Stimulated activated memory B cell treated with anti-CD40 and anti-IgM and Interleukin-4, amounts not matched to agents 10 μg/mL and 1 μg/mL and 100 μg/mL, for 72 hours (primary cell): ENCODE results near the gene SAMD7.
A peak's percentile ranks its signal among the peaks of the same experiment; 100 is the strongest.

ENCODE experiments used
- ATAC-seq: fragments of 150-1000 bp; cut with Tn5 transposase; 2 replicates; pipeline ENCODE4 v1.10.0; 2021
- H3K27ac Mint-ChIP-seq: one replicate; pipeline ENCODE4 v1.8.0; 2022; ENCODE audit warnings: mild to moderate bottlenecking, mixed read lengths
- H3K27me3 Mint-ChIP-seq: one replicate; pipeline ENCODE4 v1.8.0; 2022; ENCODE audit warnings: mixed read lengths
- H3K36me3 Mint-ChIP-seq: one replicate; pipeline ENCODE4 v1.8.0; 2022; ENCODE audit warnings: mixed read lengths
- H3K4me1 Mint-ChIP-seq: one replicate; pipeline ENCODE4 v1.8.0; 2022; ENCODE audit warnings: mixed read lengths
- H3K4me3 Mint-ChIP-seq: one replicate; pipeline ENCODE4 v1.8.0; 2022; ENCODE audit warnings: mild to moderate bottlenecking, moderate library complexity, mixed read lengths
- H3K9me3 Mint-ChIP-seq: one replicate; pipeline ENCODE4 v1.8.0; 2022; ENCODE audit warnings: mixed read lengths

The SAMD7 gene

DNA sequence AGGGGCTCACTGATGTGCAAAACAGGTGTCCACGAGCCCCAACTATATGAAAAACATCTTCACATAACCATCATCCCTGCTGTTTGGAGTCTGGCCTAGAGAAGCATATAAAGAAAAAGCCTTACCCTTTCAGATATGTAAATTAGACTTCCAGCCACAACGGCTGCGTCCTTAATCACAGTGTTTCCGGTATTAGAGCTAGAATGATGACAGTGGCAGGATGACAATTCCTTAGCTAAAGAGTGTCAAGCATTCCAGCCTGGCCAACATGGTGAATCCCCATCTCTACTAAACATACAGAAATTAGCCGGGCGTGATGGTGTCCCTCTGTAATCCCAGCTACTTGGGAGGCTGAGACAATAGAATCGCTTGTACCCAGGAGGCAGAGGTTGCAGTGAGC, 19.5 kb upstream of the SAMD7 start:
- no peak overlapping the region for H3K4me3 Mint-ChIP-seq
- H3K27ac Mint-ChIP-seq, result no peak overlapping the region
- H3K36me3 Mint-ChIP-seq, result no peaks in the 10 kb centered on the region
- H3K27me3 Mint-ChIP-seq, result no peaks in the 10 kb centered on the region
- H3K9me3 Mint-ChIP-seq, result no peaks in the 10 kb centered on the region
- peaks cover 1% of the 10 kb centered on the region for H3K4me1 Mint-ChIP-seq
- no peak for ATAC-seq

DNA sequence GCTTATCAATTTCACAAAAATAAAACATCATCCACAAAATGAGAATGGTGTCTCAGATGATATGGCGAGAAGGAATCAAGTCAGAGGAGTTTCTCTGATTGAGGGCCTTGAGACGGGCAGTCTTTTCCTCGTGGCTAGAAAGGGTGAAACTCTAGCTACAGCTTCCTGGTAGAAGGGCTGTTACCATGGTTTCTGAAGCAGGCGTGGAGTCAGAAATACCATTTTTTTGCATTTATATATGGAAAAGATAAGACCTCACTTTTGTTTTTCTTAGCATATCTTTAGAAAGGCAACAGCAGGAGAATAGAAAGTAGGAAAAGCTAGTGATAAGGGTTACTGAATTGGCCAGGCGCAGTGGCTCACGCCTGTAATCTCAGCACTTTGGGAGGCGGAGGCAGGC, 17.3 kb upstream of the SAMD7 start:
- Mint-ChIP-seq H3K4me1 (no peaks in the 10 kb centered on the region), H3K27ac (no peak overlapping the region)
- ATAC-seq, result no peak

DNA sequence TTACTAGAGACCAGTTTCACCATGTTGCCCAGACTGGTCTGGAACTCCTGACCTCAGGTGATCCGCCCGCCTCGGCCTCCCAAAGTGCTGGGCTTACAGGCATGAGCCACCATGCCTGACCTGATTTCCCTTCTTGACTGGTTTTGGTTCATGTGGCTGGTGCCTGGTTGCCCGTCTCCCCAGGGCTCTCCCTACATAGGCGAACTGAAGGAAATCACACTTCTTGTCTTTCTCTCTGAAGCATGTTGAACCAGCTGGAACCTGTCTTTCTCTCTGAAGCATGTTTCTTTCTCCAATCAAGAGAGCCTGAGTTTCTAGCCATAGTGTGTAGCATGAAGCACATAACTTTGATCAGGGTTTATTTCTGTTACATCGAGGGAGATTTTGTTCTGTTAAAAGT, 16.3 kb upstream of the SAMD7 start:
- H3K27ac Mint-ChIP-seq, result no peak overlapping the region
- no peak overlapping the region for H3K4me3 Mint-ChIP-seq
- H3K4me1 Mint-ChIP-seq, result no peaks in the 10 kb centered on the region
- H3K9me3 Mint-ChIP-seq, result peaks cover 5% of the 10 kb centered on the region
- ATAC-seq, result no peak
- H3K36me3 Mint-ChIP-seq, result no peaks in the 10 kb centered on the region
- H3K27me3 Mint-ChIP-seq, result no peaks in the 10 kb centered on the region

More for the DNA sequence above, 17.3 kb upstream of the SAMD7 start:
- Mint-ChIP-seq H3K27me3 (no peaks in the 10 kb centered on the region), H3K4me3 (no peak overlapping the region), H3K9me3 (no peaks in the 10 kb centered on the region), H3K36me3 (no peaks in the 10 kb centered on the region)

DNA sequence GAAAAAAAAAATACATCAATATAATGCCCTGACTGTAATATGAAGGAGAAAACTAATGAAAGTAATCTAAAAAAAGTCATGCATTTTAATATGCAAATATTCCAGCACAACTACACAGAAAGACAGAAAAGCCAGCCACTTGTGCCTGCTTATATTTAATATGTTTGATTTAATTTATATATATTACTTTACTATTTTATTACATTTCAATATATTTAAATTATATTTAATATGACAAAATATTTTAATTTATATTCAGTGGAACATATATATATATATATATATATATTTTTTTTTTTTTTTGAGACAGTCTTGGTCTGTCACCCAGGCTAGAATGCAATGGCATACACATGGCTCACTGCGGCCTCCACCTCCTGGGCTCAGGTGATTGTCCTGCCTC, 14.1 kb upstream of the SAMD7 start:
- Mint-ChIP-seq H3K27ac (no peak overlapping the region), H3K36me3 (no peaks in the 10 kb centered on the region), H3K27me3 (no peaks in the 10 kb centered on the region), H3K4me3 (no peak overlapping the region), H3K9me3 (peaks cover 9% of the 10 kb centered on the region), H3K4me1 (no peaks in the 10 kb centered on the region)
- ATAC-seq, result no peak

DNA sequence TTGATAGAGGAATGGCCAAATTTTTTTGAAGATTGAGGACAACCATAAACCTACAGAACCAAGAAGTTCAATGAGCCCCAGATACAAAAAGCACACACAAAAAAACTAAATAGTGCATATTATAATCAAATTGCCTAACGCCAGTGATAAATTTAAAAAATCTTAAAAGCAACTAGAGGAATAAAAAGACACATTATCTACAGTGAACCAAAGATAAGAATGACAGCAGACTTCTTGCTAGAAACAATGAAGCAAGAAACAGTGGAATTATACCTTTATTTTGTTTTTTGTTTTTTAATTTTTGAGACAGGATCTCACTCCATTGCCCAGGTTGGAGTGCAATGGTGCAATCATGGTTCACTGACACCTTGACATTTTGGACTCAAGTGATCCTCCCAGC, 9.9 kb upstream of the SAMD7 start:
- Mint-ChIP-seq H3K4me3 (no peak overlapping the region), H3K4me1 (no peaks in the 10 kb centered on the region), H3K9me3 (peaks cover 9% of the 10 kb centered on the region), H3K27ac (no peak overlapping the region), H3K27me3 (no peaks in the 10 kb centered on the region), H3K36me3 (no peaks in the 10 kb centered on the region)
- no peak for ATAC-seq

DNA sequence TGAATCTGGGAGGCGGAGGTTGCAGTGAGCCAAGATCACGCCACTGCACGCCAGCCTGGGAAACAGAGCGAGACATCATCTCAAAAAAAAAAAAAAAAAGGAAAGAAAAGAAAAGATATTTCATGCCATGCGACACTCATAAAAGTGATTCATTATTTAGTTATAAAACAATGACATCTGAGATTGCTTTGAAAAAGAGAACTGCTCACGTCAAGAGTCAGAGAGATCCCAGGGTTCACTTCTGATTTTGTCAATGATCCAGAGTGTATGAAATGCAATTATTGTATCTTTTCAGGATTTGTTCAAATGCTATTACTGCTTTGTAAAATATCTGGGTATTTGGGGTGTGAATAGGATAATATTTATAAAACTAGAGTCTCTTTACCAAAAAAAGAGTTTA, 6.0 kb upstream of the SAMD7 start:
- no peaks in the 10 kb centered on the region for H3K4me1 Mint-ChIP-seq
- H3K27ac Mint-ChIP-seq, result no peak overlapping the region
- no peaks in the 10 kb centered on the region for H3K36me3 Mint-ChIP-seq
- no peak overlapping the region for H3K4me3 Mint-ChIP-seq
- no peak for ATAC-seq
- no peaks in the 10 kb centered on the region for H3K27me3 Mint-ChIP-seq
- H3K9me3 Mint-ChIP-seq, result peaks cover 3% of the 10 kb centered on the region

DNA sequence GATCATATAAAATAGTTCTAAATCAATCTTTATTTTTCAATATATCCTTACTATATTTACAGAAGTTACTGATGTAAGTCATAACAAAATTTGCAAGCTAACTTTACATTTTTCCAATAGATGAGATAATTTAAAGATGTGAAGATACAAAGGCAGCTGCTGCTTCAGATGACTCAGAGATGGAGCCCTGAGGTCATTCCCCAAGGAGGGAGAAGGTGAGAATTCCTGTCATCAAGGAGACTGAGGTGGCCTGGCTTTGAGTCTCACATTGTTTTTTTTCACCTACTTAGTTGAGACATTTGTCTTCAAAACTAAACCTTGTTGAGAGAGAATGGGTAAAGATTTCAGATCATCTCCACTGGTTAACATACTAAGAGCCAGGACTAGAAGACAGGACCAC, 3.9 kb upstream of the SAMD7 start:
- Mint-ChIP-seq H3K4me3 (no peak overlapping the region), H3K9me3 (no peaks in the 10 kb centered on the region), H3K27ac (no peak overlapping the region), H3K36me3 (no peaks in the 10 kb centered on the region), H3K27me3 (no peaks in the 10 kb centered on the region), H3K4me1 (no peaks in the 10 kb centered on the region)
- ATAC-seq, result no peak

DNA sequence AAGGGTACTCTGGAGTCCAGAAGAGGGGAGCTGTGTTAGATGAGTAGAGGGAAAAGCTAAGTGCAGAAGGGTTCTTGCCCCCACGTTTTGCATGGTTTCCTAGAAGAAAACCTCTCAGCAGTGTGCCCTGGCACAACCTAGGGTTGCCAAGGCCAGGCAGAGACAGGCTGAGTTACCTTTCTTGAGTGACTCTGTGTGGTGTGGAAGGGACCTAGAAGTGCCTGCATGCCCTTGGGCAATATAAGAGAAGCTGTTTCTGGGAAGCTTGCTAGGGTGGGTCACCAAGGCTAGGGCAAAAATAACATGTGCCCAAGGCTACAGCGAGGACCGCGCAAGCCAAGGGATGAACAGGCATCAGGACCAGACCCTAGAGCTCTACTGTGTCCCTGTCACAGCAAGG, 3.4 kb upstream of the SAMD7 start:
- H3K9me3 Mint-ChIP-seq, result no peaks in the 10 kb centered on the region
- no peaks in the 10 kb centered on the region for H3K27me3 Mint-ChIP-seq
- peak overlapping the region; percentile 24 for H3K27ac Mint-ChIP-seq
- no peaks in the 10 kb centered on the region for H3K36me3 Mint-ChIP-seq
- ATAC-seq, result no peak
- H3K4me1 Mint-ChIP-seq, result no peaks in the 10 kb centered on the region
- no peak overlapping the region for H3K4me3 Mint-ChIP-seq

DNA sequence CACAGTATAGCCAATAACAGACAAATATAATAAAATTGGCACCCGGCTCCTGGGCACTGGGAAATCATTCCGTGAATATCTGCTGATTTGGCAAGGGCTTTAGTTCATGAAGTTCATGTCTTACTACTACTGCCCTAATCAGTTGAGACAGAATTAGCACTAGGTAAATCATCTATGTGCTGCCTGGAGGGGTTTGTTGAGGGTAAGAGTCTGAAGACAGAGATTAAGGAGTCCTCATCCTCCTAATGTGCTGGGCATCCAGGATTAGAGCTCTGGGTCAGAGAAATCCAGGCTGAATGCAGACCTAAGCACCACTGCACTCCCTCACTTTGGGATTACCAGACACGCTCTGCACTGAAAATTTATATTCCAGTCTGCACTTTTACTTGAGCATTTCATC, 2.0 kb downstream of the SAMD7 start:
- Mint-ChIP-seq H3K4me1 (no peaks in the 10 kb centered on the region), H3K36me3 (no peaks in the 10 kb centered on the region), H3K27me3 (no peaks in the 10 kb centered on the region), H3K4me3 (no peak overlapping the region), H3K27ac (no peak overlapping the region), H3K9me3 (no peaks in the 10 kb centered on the region)
- ATAC-seq, result no peak

DNA sequence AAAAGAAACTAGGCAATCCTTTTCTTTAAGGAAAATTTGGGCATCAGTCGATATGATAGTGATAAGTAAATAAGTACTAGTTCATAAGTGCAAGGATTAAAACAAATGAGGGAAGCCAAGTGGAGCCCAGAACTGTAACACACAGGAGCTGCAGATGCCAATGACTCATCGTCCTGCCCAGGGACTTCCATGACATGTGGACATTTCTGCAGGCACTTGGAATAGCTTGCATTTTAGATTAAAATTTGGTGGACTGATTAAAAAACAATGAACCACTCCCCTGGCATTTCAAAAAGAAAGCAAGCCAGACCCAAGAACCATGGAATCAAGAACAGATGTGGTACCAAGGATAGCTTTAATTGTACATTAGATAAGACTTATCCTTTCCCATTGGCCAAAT, 2.9 kb downstream of the SAMD7 start:
- H3K27ac Mint-ChIP-seq, result no peak overlapping the region
- no peak for ATAC-seq
- H3K27me3 Mint-ChIP-seq, result no peaks in the 10 kb centered on the region

DNA sequence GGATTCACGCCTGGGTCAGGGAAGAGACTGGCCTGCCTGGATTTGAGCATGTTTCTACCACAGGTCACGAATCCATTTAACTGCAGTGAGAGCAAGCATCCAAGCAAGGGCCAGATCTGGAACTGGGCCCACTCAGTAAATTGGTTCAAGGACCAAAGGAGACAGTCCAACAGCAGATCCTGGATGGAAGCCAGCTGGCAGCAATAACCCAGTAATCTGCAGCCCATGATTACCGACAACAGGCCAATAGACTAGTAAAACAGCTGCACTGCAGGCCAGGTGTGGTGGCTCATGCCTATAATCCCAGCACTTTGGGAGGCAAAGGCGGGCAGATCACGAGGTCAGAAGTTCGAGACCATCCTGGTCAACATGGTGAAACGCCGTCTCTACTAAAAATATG, 11.8 kb downstream of the SAMD7 start:
- H3K4me3 Mint-ChIP-seq, result no peak overlapping the region
- H3K27me3 Mint-ChIP-seq, result no peaks in the 10 kb centered on the region
- no peak overlapping the region for H3K27ac Mint-ChIP-seq
- no peaks in the 10 kb centered on the region for H3K36me3 Mint-ChIP-seq
- H3K9me3 Mint-ChIP-seq, result no peaks in the 10 kb centered on the region
- ATAC-seq, result no peak
- no peaks in the 10 kb centered on the region for H3K4me1 Mint-ChIP-seq

More for the DNA sequence above, 2.9 kb downstream of the SAMD7 start:
- Mint-ChIP-seq H3K36me3 (no peaks in the 10 kb centered on the region), H3K4me3 (no peak overlapping the region), H3K9me3 (no peaks in the 10 kb centered on the region), H3K4me1 (no peaks in the 10 kb centered on the region)

DNA sequence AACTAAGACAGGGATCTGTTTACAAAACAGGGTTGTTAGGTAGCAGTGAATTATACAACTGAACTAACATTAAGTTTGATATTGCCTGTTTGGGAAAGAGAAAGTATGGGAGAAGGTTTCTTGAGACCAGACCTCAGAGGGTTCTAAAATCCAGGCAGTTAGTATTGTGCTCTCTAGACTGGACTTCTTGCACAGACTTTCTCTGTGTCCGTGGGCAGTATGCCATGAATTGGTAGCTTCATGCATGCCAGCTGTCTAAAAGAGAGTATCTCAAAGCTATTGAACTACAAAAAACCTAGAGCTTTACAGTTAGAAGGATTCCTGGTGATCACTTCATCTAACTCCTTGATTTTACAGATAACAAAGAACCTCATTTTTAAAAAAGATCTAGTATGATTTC, 12.5 kb downstream of the SAMD7 start:
- no peaks in the 10 kb centered on the region for H3K9me3 Mint-ChIP-seq
- no peak overlapping the region for H3K27ac Mint-ChIP-seq
- ATAC-seq, result no peak
- no peak overlapping the region for H3K4me3 Mint-ChIP-seq
- no peaks in the 10 kb centered on the region for H3K36me3 Mint-ChIP-seq
- H3K27me3 Mint-ChIP-seq, result no peaks in the 10 kb centered on the region
- H3K4me1 Mint-ChIP-seq, result no peaks in the 10 kb centered on the region

DNA sequence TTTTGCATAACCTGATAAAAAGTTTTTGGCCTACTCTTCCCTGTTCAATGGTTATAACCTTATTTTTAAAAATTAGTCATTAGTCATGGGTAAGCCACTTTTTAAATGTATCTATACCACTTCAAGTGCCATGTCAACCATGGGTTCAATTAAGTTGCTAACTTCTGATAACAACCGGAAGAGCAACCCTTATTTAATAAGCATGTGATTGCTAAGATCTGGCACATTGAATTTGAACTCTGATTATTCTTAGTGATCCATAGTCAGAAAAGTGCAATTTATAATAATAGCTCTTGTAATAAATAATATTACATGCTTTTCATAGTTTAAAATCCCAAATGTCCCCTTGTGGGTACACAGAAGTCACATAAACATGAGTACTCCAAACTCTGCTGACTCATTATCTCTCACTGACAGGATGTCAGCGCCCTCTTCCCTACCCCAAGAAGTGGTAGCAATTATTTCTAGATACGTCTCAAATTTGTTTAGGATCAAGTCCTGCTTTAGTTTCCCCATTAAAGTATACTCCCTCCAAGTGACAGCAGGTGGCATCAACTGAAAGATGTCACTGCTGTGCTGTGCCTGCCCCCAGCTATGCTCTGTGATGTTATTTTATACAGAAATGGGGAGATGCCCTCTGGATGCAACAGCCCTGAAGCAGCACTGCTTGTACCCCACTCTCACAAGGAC, 18.6 kb downstream of the SAMD7 start:
- peak; percentile 49 for ATAC-seq
- H3K36me3 Mint-ChIP-seq, result peaks cover 7% of the 10 kb centered on the region
- peaks cover 52% of the 10 kb centered on the region for H3K4me1 Mint-ChIP-seq
- H3K9me3 Mint-ChIP-seq, result peaks cover 2% of the 10 kb centered on the region
- H3K4me3 Mint-ChIP-seq, result no peak overlapping the region
- no peaks in the 10 kb centered on the region for H3K27me3 Mint-ChIP-seq
- peak overlapping the region; percentile 94 for H3K27ac Mint-ChIP-seq

DNA sequence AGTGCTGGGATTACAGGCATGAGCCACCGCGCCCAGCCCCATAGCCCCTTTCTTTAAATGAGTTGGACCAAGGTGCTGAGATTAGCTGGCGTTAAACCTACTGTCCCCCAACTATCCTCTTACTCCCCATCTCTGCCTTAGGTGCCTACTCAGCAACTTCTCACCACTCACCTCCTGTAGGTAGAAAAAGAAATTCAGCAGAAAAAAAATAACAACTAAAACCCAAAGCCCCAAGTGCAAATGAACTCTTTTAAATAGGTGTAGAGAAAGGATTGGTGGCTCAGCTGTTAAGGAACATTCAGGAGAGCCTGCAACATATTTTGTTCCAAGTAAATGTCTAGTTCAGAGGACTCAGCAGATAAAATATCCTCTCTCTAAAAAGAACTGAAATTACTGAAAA, 19.5 kb downstream of the SAMD7 start:
- Mint-ChIP-seq H3K27ac (peak overlapping the region; percentile 94), H3K36me3 (peaks cover 7% of the 10 kb centered on the region), H3K9me3 (peaks cover 2% of the 10 kb centered on the region), H3K4me3 (no peak overlapping the region), H3K4me1 (peaks cover 60% of the 10 kb centered on the region), H3K27me3 (no peaks in the 10 kb centered on the region)
- ATAC-seq, result no peak

DNA sequence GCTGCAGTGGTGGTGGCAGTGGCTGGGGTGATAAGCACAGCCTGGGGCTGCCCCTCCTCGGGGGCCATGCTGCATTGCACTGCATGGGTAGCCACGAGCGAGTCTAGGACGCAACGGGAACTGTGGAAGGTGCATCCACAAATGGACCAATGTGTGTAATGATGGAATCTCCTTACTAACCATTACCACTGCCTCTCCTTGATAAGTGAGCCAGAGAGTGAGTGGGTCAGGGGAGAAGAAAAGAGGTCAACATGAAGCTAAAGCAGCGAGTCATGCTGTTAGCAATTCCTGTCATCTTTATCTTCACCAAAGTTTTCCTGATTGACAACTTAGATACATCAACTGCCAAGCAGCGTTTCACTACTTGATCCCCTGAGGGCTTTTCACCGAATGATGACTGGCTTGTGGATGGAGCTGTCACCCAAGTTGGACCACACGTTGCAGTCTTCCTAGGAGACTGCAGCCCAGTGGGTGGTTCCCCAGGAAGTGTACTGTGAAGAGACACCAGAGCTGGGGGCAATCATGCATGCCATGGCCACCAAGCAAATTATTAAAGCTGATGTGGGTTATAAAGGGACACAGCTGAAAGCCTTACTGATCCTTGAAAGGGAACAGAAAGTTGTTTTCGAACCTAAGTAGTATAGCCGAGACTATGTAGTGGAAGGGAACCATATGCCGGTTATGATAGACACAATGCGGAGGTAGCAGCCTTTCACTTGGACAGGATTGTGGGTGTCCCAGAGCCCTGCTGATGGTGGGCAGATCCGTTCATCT, 20.6 kb downstream of the SAMD7 start:
- Mint-ChIP-seq H3K27ac (peak overlapping the region; percentile 94), H3K4me1 (peaks cover 62% of the 10 kb centered on the region), H3K4me3 (peak overlapping the region; percentile 51), H3K9me3 (peaks cover 2% of the 10 kb centered on the region), H3K36me3 (peaks cover 7% of the 10 kb centered on the region), H3K27me3 (no peaks in the 10 kb centered on the region)
- ATAC-seq, result peak; percentile 97

DNA sequence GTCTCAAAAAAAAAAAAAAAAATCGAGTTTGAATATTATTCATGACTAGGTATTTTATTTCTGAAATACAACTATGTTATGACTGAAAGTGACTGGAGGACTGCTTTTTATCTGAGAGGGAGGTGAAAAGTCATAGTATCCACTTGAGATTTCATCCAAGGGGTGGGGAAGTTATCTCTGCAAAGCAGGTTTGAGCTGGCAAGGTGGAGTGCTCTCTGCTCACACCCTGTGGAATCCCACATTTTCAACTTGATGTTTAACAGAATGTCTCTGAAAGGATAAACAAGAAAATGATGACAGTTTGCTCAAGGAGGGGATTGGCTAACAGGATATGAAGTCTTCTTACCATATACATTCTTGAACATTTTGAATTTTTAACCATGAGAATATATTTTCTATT, 27.9 kb downstream of the SAMD7 start:
- peak overlapping the region; percentile 94 for H3K27ac Mint-ChIP-seq
- peaks cover 63% of the 10 kb centered on the region for H3K4me1 Mint-ChIP-seq
- peaks cover 19% of the 10 kb centered on the region for H3K36me3 Mint-ChIP-seq
- no peak overlapping the region for H3K4me3 Mint-ChIP-seq
- H3K27me3 Mint-ChIP-seq, result no peaks in the 10 kb centered on the region
- peaks cover 6% of the 10 kb centered on the region for H3K9me3 Mint-ChIP-seq
- ATAC-seq, result no peak
